WTC11 (cell line): ENCODE measurements around the gene ALKBH2. TPM values are rescaled to one million over a fixed set of nuclear protein-coding genes. Genes with fewer than 3 reads are reported as not detected.

Source experiments
- EMX1 ChIP-seq: fragments of 250-450 bp; sonication (Bioruptor Pico); IDR thresholded peaks from 2 replicates; pipeline ENCODE4 v1.8.0; 2021; ENCODE audit warnings: mild to moderate bottlenecking
- ESRRA ChIP-seq: sonication (generic); formaldehyde crosslinking; IDR thresholded peaks from 2 replicates; pipeline ENCODE4 v1.8.1; 2022; ENCODE audit warnings: mild to moderate bottlenecking, missing genetic modification reagents, borderline replicate concordance
- FOXJ3 ChIP-seq: sonication (generic); formaldehyde crosslinking; IDR thresholded peaks from 2 replicates; pipeline ENCODE4 v1.9.0; 2021; ENCODE audit warnings: missing genetic modification reagents, mild to moderate bottlenecking, borderline replicate concordance
- FOXK1 ChIP-seq: sonication (generic); formaldehyde crosslinking; IDR thresholded peaks from 2 replicates; pipeline ENCODE4 v1.8.0; 2022; ENCODE audit warnings: mild to moderate bottlenecking, moderate library complexity, missing genetic modification reagents
- FOXP1 ChIP-seq: sonication (generic); formaldehyde crosslinking; IDR thresholded peaks from 2 replicates; pipeline ENCODE4 v1.8.0; 2022; ENCODE audit warnings: missing genetic modification reagents, mild to moderate bottlenecking, moderate library complexity, borderline replicate concordance
- GRHL2 ChIP-seq: fragments of 250-450 bp; sonication (Bioruptor Pico); IDR thresholded peaks from 2 replicates; pipeline ENCODE4 v1.8.0; 2022; ENCODE audit warnings: mild to moderate bottlenecking, moderate library complexity; ENCODE audit not compliant: insufficient replicate concordance, severe bottlenecking
- KAT7 ChIP-seq: sonication (generic); formaldehyde crosslinking; IDR thresholded peaks from 2 replicates; pipeline ENCODE4 v1.8.1; 2023; ENCODE audit warnings: missing genetic modification reagents, mild to moderate bottlenecking, borderline replicate concordance
- MYBL2 ChIP-seq: sonication (generic); formaldehyde crosslinking; IDR thresholded peaks from 2 replicates; pipeline ENCODE4 v1.8.1; 2023; ENCODE audit warnings: mild to moderate bottlenecking, moderate library complexity, missing genetic modification reagents
- SMAD3 ChIP-seq: sonication (generic); formaldehyde crosslinking; IDR thresholded peaks from 2 replicates; pipeline ENCODE4 v1.8.0; 2022; ENCODE audit warnings: missing genetic modification reagents, mild to moderate bottlenecking, borderline replicate concordance
- SMAD4 ChIP-seq: sonication (generic); formaldehyde crosslinking; IDR thresholded peaks from 2 replicates; pipeline ENCODE4 v1.8.0; 2022; ENCODE audit warnings: mild to moderate bottlenecking, missing genetic modification reagents
- TEAD1 ChIP-seq: sonication (generic); formaldehyde crosslinking; IDR thresholded peaks from 2 replicates; pipeline ENCODE4 v1.8.0; 2022; ENCODE audit warnings: mild to moderate bottlenecking, missing genetic modification reagents
- ZNF232 ChIP-seq: sonication (generic); formaldehyde crosslinking; IDR thresholded peaks from 2 replicates; pipeline ENCODE4 v1.8.0; 2022; ENCODE audit warnings: mild to moderate bottlenecking, missing genetic modification reagents
- ZNF263 ChIP-seq: sonication (generic); formaldehyde crosslinking; IDR thresholded peaks from 2 replicates; pipeline ENCODE4 v1.8.1; 2022; ENCODE audit warnings: low read depth, mild to moderate bottlenecking, moderate library complexity, missing genetic modification reagents
- ZNF671 ChIP-seq: fragments of 250-450 bp; sonication (Bioruptor Pico); IDR thresholded peaks from 2 replicates; pipeline ENCODE4 v1.8.0; 2021; ENCODE audit warnings: mild to moderate bottlenecking
- total RNA-seq: library from RNA; stranded (reverse); gene quantifications from 3 replicates; pipeline ENCODE4 v1.2.3, GENCODE V29; 2021
- TF ChIP-seq, protein P1 (sequence below): sonication (generic); formaldehyde crosslinking; IDR thresholded peaks from 2 replicates; pipeline ENCODE4 v1.8.1; 2023; ENCODE audit warnings: mild to moderate bottlenecking, missing genetic modification reagents, moderate library complexity
- TF ChIP-seq, protein P2 (sequence below): sonication (generic); formaldehyde crosslinking; conservative IDR thresholded peaks from 2 replicates; pipeline ENCODE4 v1.8.1; 2023; ENCODE audit warnings: mild to moderate bottlenecking, low read depth, missing genetic modification reagents, moderate library complexity
- TF ChIP-seq, protein P3 (sequence below): sonication (generic); formaldehyde crosslinking; IDR thresholded peaks from 2 replicates; pipeline ENCODE4 v1.8.1; 2022; ENCODE audit warnings: low read depth, missing genetic modification reagents, borderline replicate concordance
- TF ChIP-seq, protein P4 (sequence below): sonication (generic); formaldehyde crosslinking; conservative IDR thresholded peaks from 2 replicates; pipeline ENCODE4 v1.8.1; 2022; ENCODE audit warnings: mild to moderate bottlenecking, missing genetic modification reagents
- TF ChIP-seq, protein P5 (sequence below): sonication (generic); formaldehyde crosslinking; IDR thresholded peaks from 2 replicates; pipeline ENCODE4 v1.8.0; 2022; ENCODE audit warnings: mild to moderate bottlenecking, missing genetic modification reagents
- TF ChIP-seq, protein P6 (sequence below): sonication (generic); formaldehyde crosslinking; IDR thresholded peaks from 2 replicates; pipeline ENCODE4 v1.8.0; 2023; ENCODE audit warnings: missing genetic modification reagents
- TF ChIP-seq, protein P7 (sequence below): sonication (generic); formaldehyde crosslinking; IDR thresholded peaks from 2 replicates; pipeline ENCODE4 v1.8.0; 2023; ENCODE audit warnings: mild to moderate bottlenecking, missing genetic modification reagents
- TF ChIP-seq, protein P8 (sequence below): sonication (generic); formaldehyde crosslinking; IDR thresholded peaks from 2 replicates; pipeline ENCODE4 v1.8.1; 2023; ENCODE audit warnings: mild to moderate bottlenecking, missing genetic modification reagents
- TF ChIP-seq, protein P9 (sequence below): sonication (generic); formaldehyde crosslinking; IDR thresholded peaks from 2 replicates; pipeline ENCODE4 v1.8.0; 2022; ENCODE audit warnings: mild to moderate bottlenecking, missing genetic modification reagents

Gene ALKBH2
- total RNA-seq, 1 experiment from 2014 or later = 15.2 TPM

DNA sequence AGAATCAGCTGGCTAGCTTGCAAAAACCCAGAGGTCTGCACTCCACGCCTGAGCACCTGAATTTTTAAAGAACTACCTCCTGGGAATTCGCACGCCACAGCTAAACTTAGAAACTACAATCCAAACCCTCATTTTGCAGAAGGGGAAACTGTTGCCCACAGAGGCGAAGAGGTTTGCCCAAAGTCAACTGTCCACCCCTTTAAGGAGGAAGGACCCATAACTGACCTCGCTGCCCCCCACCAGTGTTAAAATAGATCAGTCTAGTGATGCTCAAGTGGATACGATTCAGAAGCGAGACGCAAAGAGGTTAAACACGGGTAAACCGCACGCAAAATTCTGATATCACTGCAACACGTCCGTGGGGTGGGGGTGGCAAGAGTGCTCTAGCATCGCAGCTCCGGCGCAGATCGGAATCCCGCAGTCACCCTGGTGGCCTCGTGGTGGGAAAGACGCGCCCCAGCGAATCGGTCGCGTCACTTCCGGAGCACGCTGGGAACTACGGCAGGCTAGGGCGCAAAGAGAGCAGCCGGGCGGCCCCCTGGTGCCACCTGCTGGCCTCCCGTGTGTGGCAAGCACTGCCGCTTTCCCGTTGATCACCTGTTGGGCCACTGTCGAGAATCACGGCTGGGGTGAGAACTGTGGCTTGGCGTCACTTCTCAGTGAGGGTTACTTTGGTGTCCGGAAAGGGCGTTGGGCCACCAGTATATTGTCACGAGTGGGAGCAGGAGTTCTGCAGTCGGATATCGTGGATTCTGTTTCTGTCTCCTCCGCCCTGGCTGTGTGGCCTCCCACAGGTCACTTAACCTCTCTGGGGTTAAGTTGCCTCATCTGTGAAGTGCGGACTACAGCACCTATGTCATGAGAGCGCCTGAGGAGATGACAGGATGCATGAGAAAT, at the start of gene ALKBH2 (continued):
- TF ChIP-seq, protein P1, sequence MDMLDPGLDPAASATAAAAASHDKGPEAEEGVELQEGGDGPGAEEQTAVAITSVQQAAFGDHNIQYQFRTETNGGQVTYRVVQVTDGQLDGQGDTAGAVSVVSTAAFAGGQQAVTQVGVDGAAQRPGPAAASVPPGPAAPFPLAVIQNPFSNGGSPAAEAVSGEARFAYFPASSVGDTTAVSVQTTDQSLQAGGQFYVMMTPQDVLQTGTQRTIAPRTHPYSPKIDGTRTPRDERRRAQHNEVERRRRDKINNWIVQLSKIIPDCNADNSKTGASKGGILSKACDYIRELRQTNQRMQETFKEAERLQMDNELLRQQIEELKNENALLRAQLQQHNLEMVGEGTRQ = peak; percentile 62
- TF ChIP-seq SMAD3 (CRISPR knock-in tag) = peak; percentile 98
- peak; percentile 94; the same call in 1 of the 2 replicates for TF ChIP-seq KAT7 (CRISPR knock-in tag)
- TF ChIP-seq, protein P2, sequence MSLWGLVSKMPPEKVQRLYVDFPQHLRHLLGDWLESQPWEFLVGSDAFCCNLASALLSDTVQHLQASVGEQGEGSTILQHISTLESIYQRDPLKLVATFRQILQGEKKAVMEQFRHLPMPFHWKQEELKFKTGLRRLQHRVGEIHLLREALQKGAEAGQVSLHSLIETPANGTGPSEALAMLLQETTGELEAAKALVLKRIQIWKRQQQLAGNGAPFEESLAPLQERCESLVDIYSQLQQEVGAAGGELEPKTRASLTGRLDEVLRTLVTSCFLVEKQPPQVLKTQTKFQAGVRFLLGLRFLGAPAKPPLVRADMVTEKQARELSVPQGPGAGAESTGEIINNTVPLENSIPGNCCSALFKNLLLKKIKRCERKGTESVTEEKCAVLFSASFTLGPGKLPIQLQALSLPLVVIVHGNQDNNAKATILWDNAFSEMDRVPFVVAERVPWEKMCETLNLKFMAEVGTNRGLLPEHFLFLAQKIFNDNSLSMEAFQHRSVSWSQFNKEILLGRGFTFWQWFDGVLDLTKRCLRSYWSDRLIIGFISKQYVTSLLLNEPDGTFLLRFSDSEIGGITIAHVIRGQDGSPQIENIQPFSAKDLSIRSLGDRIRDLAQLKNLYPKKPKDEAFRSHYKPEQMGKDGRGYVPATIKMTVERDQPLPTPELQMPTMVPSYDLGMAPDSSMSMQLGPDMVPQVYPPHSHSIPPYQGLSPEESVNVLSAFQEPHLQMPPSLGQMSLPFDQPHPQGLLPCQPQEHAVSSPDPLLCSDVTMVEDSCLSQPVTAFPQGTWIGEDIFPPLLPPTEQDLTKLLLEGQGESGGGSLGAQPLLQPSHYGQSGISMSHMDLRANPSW (CRISPR knock-in tag) = no peak
- TF ChIP-seq, protein P3, sequence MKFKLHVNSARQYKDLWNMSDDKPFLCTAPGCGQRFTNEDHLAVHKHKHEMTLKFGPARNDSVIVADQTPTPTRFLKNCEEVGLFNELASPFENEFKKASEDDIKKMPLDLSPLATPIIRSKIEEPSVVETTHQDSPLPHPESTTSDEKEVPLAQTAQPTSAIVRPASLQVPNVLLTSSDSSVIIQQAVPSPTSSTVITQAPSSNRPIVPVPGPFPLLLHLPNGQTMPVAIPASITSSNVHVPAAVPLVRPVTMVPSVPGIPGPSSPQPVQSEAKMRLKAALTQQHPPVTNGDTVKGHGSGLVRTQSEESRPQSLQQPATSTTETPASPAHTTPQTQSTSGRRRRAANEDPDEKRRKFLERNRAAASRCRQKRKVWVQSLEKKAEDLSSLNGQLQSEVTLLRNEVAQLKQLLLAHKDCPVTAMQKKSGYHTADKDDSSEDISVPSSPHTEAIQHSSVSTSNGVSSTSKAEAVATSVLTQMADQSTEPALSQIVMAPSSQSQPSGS = no peak
- TF ChIP-seq, protein P4, sequence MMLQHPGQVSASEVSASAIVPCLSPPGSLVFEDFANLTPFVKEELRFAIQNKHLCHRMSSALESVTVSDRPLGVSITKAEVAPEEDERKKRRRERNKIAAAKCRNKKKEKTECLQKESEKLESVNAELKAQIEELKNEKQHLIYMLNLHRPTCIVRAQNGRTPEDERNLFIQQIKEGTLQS = no peak
- TF ChIP-seq GRHL2 (CRISPR knock-in tag) = no peak
- TF ChIP-seq FOXK1 = peak; percentile 95
- no peak for TF ChIP-seq ZNF263
- TF ChIP-seq, protein P5, sequence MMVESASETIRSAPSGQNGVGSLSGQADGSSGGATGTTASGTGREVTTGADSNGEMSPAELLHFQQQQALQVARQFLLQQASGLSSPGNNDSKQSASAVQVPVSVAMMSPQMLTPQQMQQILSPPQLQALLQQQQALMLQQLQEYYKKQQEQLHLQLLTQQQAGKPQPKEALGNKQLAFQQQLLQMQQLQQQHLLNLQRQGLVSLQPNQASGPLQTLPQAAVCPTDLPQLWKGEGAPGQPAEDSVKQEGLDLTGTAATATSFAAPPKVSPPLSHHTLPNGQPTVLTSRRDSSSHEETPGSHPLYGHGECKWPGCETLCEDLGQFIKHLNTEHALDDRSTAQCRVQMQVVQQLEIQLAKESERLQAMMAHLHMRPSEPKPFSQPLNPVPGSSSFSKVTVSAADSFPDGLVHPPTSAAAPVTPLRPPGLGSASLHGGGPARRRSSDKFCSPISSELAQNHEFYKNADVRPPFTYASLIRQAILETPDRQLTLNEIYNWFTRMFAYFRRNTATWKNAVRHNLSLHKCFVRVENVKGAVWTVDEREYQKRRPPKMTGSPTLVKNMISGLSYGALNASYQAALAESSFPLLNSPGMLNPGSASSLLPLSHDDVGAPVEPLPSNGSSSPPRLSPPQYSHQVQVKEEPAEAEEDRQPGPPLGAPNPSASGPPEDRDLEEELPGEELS (CRISPR knock-in tag) = peak; percentile 97
- TF ChIP-seq, protein P6, sequence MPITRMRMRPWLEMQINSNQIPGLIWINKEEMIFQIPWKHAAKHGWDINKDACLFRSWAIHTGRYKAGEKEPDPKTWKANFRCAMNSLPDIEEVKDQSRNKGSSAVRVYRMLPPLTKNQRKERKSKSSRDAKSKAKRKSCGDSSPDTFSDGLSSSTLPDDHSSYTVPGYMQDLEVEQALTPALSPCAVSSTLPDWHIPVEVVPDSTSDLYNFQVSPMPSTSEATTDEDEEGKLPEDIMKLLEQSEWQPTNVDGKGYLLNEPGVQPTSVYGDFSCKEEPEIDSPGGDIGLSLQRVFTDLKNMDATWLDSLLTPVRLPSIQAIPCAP = peak; percentile 95
- TF ChIP-seq, protein P7, sequence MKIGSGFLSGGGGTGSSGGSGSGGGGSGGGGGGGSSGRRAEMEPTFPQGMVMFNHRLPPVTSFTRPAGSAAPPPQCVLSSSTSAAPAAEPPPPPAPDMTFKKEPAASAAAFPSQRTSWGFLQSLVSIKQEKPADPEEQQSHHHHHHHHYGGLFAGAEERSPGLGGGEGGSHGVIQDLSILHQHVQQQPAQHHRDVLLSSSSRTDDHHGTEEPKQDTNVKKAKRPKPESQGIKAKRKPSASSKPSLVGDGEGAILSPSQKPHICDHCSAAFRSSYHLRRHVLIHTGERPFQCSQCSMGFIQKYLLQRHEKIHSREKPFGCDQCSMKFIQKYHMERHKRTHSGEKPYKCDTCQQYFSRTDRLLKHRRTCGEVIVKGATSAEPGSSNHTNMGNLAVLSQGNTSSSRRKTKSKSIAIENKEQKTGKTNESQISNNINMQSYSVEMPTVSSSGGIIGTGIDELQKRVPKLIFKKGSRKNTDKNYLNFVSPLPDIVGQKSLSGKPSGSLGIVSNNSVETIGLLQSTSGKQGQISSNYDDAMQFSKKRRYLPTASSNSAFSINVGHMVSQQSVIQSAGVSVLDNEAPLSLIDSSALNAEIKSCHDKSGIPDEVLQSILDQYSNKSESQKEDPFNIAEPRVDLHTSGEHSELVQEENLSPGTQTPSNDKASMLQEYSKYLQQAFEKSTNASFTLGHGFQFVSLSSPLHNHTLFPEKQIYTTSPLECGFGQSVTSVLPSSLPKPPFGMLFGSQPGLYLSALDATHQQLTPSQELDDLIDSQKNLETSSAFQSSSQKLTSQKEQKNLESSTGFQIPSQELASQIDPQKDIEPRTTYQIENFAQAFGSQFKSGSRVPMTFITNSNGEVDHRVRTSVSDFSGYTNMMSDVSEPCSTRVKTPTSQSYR (CRISPR knock-in tag) = peak; percentile 90
- TF ChIP-seq MYBL2 (CRISPR knock-in tag) = peak; percentile 88; the same call in 1 of the 2 replicates
- TF ChIP-seq ESRRA (CRISPR knock-in tag) = peak; percentile 95
- TF ChIP-seq, protein P8, sequence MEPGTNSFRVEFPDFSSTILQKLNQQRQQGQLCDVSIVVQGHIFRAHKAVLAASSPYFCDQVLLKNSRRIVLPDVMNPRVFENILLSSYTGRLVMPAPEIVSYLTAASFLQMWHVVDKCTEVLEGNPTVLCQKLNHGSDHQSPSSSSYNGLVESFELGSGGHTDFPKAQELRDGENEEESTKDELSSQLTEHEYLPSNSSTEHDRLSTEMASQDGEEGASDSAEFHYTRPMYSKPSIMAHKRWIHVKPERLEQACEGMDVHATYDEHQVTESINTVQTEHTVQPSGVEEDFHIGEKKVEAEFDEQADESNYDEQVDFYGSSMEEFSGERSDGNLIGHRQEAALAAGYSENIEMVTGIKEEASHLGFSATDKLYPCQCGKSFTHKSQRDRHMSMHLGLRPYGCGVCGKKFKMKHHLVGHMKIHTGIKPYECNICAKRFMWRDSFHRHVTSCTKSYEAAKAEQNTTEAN (CRISPR knock-in tag) = peak; percentile 91; the same call in 1 of the 2 replicates
- TF ChIP-seq ZNF232 = peak; percentile 97
- no peak; the same call in 1 of the 2 replicates for TF ChIP-seq ZNF671 (CRISPR knock-in tag)
- TF ChIP-seq FOXP1 (CRISPR knock-in tag) = peak; percentile 98
- TF ChIP-seq EMX1 (CRISPR knock-in tag) = 0 out of 2 replicates have a peak, but pooled peaks have one; percentile 40
- no peak for TF ChIP-seq SMAD4 (CRISPR knock-in tag)
- no peak; the same call in 1 of the 2 replicates for TF ChIP-seq FOXJ3 (CRISPR knock-in tag)
- TF ChIP-seq, protein P9, sequence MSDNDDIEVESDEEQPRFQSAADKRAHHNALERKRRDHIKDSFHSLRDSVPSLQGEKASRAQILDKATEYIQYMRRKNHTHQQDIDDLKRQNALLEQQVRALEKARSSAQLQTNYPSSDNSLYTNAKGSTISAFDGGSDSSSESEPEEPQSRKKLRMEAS = peak; percentile 100
- peak; percentile 99 for TF ChIP-seq TEAD1 (CRISPR knock-in tag)
